Epithelial cell of proximal tubule (primary cell): ENCODE measurements around the gene TJAP1. TPM values are rescaled to one million over a fixed set of nuclear protein-coding genes. Genes with fewer than 3 reads are reported as not detected.
"Not testable (repeated sequence)": the region's sequence is repeated elsewhere in the genome, so short reads cannot be mapped to it uniquely, and the experiment has no call there.

Experiments
- DNase-seq: peaks from one replicate; pipeline ENCODE4 v3.0.0-alpha.2; 2011; ENCODE audit warnings: low read depth
- H3K4me3 ChIP-seq: 2 replicates; pipeline ENCODE4 v1.5.1; 2011; ENCODE audit warnings: low read depth, mild to moderate bottlenecking, low read length
- CTCF ChIP-seq: conservative IDR thresholded peaks from 2 replicates; pipeline ENCODE4 v1.5.1; 2012; ENCODE audit warnings: low read depth, mild to moderate bottlenecking, low read length
- total RNA-seq: library from RNA; depleted of rRNA; stranded (reverse); fragments of >200 nt; gene quantifications from 2 replicates; pipeline ENCODE4 v1.2.3, GENCODE V29; 2015

The TJAP1 gene
- total RNA-seq, 1 donor from 2014 or later: 17.8 TPM

- H3K4me3 ChIP-seq: no peak overlapping the region
- TF ChIP-seq CTCF: no peak
- no peak for DNase-seq
Observed at GRCh38 chr6:43497129-43497396, 19.7 kb downstream of the TJAP1 start.

GRCh38 chr6:43497689-43498088 lies 20.3 kb downstream of the TJAP1 start:
- DNase-seq: no peak
- no peak overlapping the region for H3K4me3 ChIP-seq
- TF ChIP-seq CTCF: no peak

GRCh38 chr6:43498291-43498690 lies 20.9 kb downstream of the TJAP1 start:
- DNase-seq, H3K4me3 ChIP-seq: not testable (repeated sequence)

- TF ChIP-seq CTCF: no peak
- no peak overlapping the region for H3K4me3 ChIP-seq
- DNase-seq: no peak
Observed at GRCh38 chr6:43499028-43499815, 21.9 kb downstream of the TJAP1 start.

GRCh38 chr6:43500921-43501320 lies 23.6 kb downstream of the TJAP1 start:
- no peak overlapping the region for H3K4me3 ChIP-seq
- DNase-seq: no peak
- TF ChIP-seq CTCF: no peak

GRCh38 chr6:43502666-43503065 lies 25.3 kb downstream of the TJAP1 start:
- no peak overlapping the region for H3K4me3 ChIP-seq
- DNase-seq: no peak
- TF ChIP-seq CTCF: no peak

- H3K4me3 ChIP-seq: no peak overlapping the region
- no peak for DNase-seq
- TF ChIP-seq CTCF: no peak
Observed at GRCh38 chr6:43503443-43503842, 26.1 kb downstream of the TJAP1 start.
